Muscle layer of duodenum (tissue), 2 donors: ENCODE data around the gene GH1.
"Not testable (repeated sequence)": the region's sequence is repeated elsewhere in the genome, so short reads cannot be mapped to it uniquely, and the experiment has no call there.

ENCODE experiments used
- H3K27ac ChIP-seq: one replicate; pipeline ENCODE4 v1.7.0; 2013; ENCODE audit warnings: mild to moderate bottlenecking, low read length
- H3K27me3 ChIP-seq: one replicate; pipeline ENCODE4 v1.7.0; 2013; ENCODE audit warnings: low read depth, mild to moderate bottlenecking, control low read depth, low read length
- H3K36me3 ChIP-seq, 2 donors: one replicate each; pipeline ENCODE4 v1.7.0; 2013; ENCODE audit warnings: low read length in 2 of 2, control low read depth in 1 of 2, mild to moderate bottlenecking in 1 of 2; ENCODE audit not compliant: insufficient read depth in 2 of 2, control insufficient read depth in 1 of 2
- H3K4me1 ChIP-seq, 2 donors: one replicate each; pipeline ENCODE4 v1.7.0; 2013; ENCODE audit warnings: low read length in 2 of 2, mild to moderate bottlenecking in 2 of 2, control low read depth in 1 of 2, moderate library complexity in 1 of 2; ENCODE audit not compliant: insufficient read depth in 2 of 2, control insufficient read depth in 1 of 2
- H3K4me3 ChIP-seq, 2 donors: one replicate each; pipeline ENCODE4 v1.7.0; 2013; ENCODE audit warnings: low read length in 2 of 2, low read depth in 1 of 2, mild to moderate bottlenecking in 1 of 2
- H3K9me3 ChIP-seq, 2 donors: one replicate each; pipeline ENCODE4 v1.7.0; 2013; ENCODE audit warnings: low read length in 2 of 2, control low read depth in 1 of 2, mild to moderate bottlenecking in 1 of 2; ENCODE audit not compliant: control insufficient read depth in 1 of 2
- donor health status: healthy.

The GH1 gene

GRCh38 chr17:63907161-63907778 lies 11.4 kb downstream of the GH1 start:
- H3K27ac ChIP-seq, H3K36me3 ChIP-seq: not testable (repeated sequence)

GRCh38 chr17:63904796-63905195 lies 13.8 kb downstream of the GH1 start:
- H3K4me1 ChIP-seq, H3K4me3 ChIP-seq, H3K36me3 ChIP-seq, H3K27ac ChIP-seq, H3K9me3 ChIP-seq, H3K27me3 ChIP-seq: not testable (repeated sequence)

More at GRCh38 chr17:63907161-63907778, 11.4 kb downstream of the GH1 start:
- not testable (repeated sequence) for H3K27me3 ChIP-seq, H3K9me3 ChIP-seq, H3K4me1 ChIP-seq, H3K4me3 ChIP-seq

DNA sequence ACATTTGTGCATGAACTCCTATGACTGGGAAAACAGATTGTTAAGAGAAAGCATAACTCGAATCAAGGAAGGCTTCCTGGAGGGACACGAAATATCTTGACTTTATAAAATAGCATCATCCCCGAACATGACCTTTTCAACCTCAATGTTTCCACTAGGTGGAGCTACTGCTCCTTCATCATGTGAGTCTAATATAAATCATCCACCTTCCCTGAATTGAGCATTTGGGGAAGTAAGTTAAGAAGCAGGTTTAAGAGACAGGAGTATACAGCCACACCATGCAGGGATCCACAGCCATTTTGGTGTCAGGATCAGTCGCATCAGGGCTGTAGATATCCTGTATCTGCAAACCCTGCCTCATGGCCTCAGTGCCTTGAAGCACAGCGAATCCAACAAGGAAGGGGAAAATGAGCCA lies 14.8 kb downstream of the GH1 start:
- not testable (repeated sequence) for H3K27ac ChIP-seq, H3K9me3 ChIP-seq, H3K27me3 ChIP-seq, H3K4me3 ChIP-seq, H3K36me3 ChIP-seq, H3K4me1 ChIP-seq

DNA sequence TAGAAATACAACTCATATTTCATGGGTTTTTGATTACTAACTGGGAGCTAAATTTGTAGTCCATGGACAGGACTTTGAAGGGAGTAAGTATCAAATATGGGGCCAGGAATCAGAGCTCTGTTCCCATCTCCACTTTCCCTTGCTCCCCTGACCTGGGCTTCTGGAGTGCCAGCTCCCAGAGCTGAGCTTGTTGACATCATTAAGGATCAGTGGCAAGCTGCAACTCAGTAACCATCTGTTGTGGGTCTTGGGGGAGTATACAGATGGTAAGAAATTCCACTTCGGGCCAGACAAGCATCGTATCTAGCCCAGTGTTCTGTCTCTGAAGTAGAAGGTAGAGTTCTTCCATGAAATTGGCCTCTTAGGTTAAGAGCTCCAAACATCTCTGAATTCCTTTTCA lies 16.7 kb downstream of the GH1 start:
- not testable (repeated sequence) for H3K4me1 ChIP-seq, H3K9me3 ChIP-seq, H3K4me3 ChIP-seq, H3K27ac ChIP-seq, H3K36me3 ChIP-seq, H3K27me3 ChIP-seq

GRCh38 chr17:63898899-63899798 lies 19.5 kb downstream of the GH1 start:
- not testable (repeated sequence) for H3K4me1 ChIP-seq, H3K36me3 ChIP-seq, H3K9me3 ChIP-seq, H3K4me3 ChIP-seq, H3K27me3 ChIP-seq, H3K27ac ChIP-seq

GRCh38 chr17:63896524-63897354 lies 21.9 kb downstream of the GH1 start, which contains the start of gene CSH1:
CSH1 (minus strand) TSS chr17:63896574; CDS start chr17:63896511, 63 bp downstream.
- H3K27ac ChIP-seq, H3K4me1 ChIP-seq, H3K9me3 ChIP-seq, H3K36me3 ChIP-seq, H3K4me3 ChIP-seq, H3K27me3 ChIP-seq: not testable (repeated sequence)

GRCh38 chr17:63894821-63895220 lies 23.8 kb downstream of the GH1 start:
- H3K36me3 ChIP-seq, H3K4me1 ChIP-seq, H3K27me3 ChIP-seq, H3K4me3 ChIP-seq, H3K27ac ChIP-seq, H3K9me3 ChIP-seq: not testable (repeated sequence)

GRCh38 chr17:63894021-63894420 lies 24.6 kb downstream of the GH1 start:
- not testable (repeated sequence) for H3K4me1 ChIP-seq, H3K9me3 ChIP-seq, H3K27me3 ChIP-seq, H3K36me3 ChIP-seq, H3K27ac ChIP-seq, H3K4me3 ChIP-seq

DNA sequence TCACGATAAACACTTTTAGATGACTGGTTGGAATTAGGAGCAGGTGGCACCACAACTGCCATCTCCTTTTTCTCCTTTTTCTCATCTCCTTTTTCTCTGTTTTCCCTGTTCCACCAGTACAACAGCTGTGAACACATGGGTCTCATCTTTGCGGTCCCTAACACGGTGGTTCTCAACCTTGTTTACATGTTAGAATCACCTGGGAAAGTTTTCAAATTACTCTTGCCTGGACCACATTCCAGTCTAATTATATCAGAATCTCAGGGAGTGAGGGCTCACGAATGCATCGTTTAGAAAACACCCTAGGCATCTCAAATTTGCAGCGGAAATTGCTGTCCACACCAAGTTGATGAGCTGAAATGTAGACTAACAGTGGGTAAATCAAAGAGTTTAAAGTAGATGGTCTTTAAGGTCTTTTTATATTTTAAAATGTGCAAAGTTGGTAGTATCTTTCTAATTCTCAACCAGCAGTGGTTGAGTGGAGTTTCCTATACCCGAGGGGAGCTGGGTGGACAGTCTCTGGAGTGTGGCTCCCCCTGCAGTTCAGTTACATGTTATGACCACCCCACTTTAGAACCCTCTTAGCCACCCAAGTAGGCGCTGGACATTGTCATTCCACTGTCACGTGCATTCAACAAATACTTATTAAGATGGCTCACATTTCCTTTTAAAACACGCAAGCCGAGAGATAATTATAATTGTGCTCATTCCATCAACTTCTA lies 26.2 kb downstream of the GH1 start:
- not testable (repeated sequence) for H3K36me3 ChIP-seq, H3K27me3 ChIP-seq, H3K27ac ChIP-seq, H3K9me3 ChIP-seq, H3K4me3 ChIP-seq, H3K4me1 ChIP-seq

- not testable (repeated sequence) for H3K4me1 ChIP-seq, H3K27me3 ChIP-seq, H3K9me3 ChIP-seq, H3K27ac ChIP-seq, H3K36me3 ChIP-seq, H3K4me3 ChIP-seq
Observed at GRCh38 chr17:63889026-63889848, 29.4 kb downstream of the GH1 start.
